Liver (tissue), 9 donors: ENCODE results near the gene MCF2L. TPM values are rescaled to one million over a fixed set of nuclear protein-coding genes. Genes with fewer than 3 reads are reported as not detected.

Source experiments
- DNase-seq: peaks from one replicate; pipeline ENCODE4 v3.0.0-alpha.2; 2017; ENCODE audit warnings: low spot score
- H3K27ac ChIP-seq, 2 donors: one replicate each; pipeline ENCODE4 v1.7.0; 2013; ENCODE audit warnings: inconsistent platforms in 2 of 2, low read length in 2 of 2, control low read depth in 1 of 2, low read depth in 1 of 2, mild to moderate bottlenecking in 1 of 2
- H3K27me3 ChIP-seq, 4 donors: one replicate each; pipeline versions ENCODE4 v1.6.1 to v1.7.0; 2013; ENCODE audit warnings: low read length in 3 of 4, inconsistent platforms in 1 of 4, mild to moderate bottlenecking in 1 of 4, moderate library complexity in 1 of 4; ENCODE audit not compliant: control insufficient read depth in 4 of 4, insufficient read depth in 4 of 4
- H3K36me3 ChIP-seq, 4 donors: one replicate each; pipeline versions ENCODE4 v1.6.1 to v1.7.0; 2013; ENCODE audit warnings: low read length in 3 of 4, mild to moderate bottlenecking in 3 of 4, low read depth in 1 of 4, moderate library complexity in 1 of 4; ENCODE audit not compliant: control insufficient read depth in 4 of 4, insufficient read depth in 3 of 4
- H3K4me1 ChIP-seq, 4 donors: one replicate each; pipeline versions ENCODE4 v1.6.1 to v1.7.0; 2013; ENCODE audit warnings: low read length in 3 of 4, mild to moderate bottlenecking in 3 of 4, moderate library complexity in 1 of 4; ENCODE audit not compliant: control insufficient read depth in 4 of 4, insufficient read depth in 4 of 4
- H3K4me3 ChIP-seq, 3 donors: one replicate each; pipeline versions ENCODE4 v1.6.1 to v1.7.0; 2013; ENCODE audit warnings: low read length in 3 of 3, control low read depth in 1 of 3, low read depth in 1 of 3, mild to moderate bottlenecking in 1 of 3
- H3K9ac ChIP-seq, 2 donors: one replicate each; pipeline ENCODE4 v1.7.0; 2013; ENCODE audit warnings: low read length in 2 of 2, mild to moderate bottlenecking in 2 of 2, moderate library complexity in 2 of 2, control low read depth in 1 of 2, low read depth in 1 of 2
- H3K9me3 ChIP-seq, 4 donors: one replicate each; pipeline versions ENCODE4 v1.6.1 to v1.7.0; 2013; ENCODE audit warnings: low read length in 3 of 4; ENCODE audit not compliant: control insufficient read depth in 4 of 4
- EGR1 ChIP-seq, 2 donors: IDR thresholded peaks; 2 replicates each; pipeline ENCODE4 v1.6.1; 2016 to 2018; ENCODE audit warnings: antibody characterized with exemption in 2 of 2, low read depth in 2 of 2
- FOXA1 ChIP-seq: IDR thresholded peaks from 2 replicates; pipeline ENCODE4 v1.6.1; 2016; ENCODE audit warnings: antibody characterized with exemption
- GABPA ChIP-seq, 2 donors: IDR thresholded peaks in 1 of 2; conservative IDR thresholded peaks in 1 of 2; 2 replicates each; pipeline ENCODE4 v1.6.1; 2016; ENCODE audit warnings: antibody characterized with exemption in 2 of 2, mild to moderate bottlenecking in 1 of 2, moderate library complexity in 1 of 2
- HNF4A ChIP-seq, 2 donors: conservative IDR thresholded peaks; 2 replicates each; pipeline ENCODE4 v1.6.1; 2016; ENCODE audit warnings: antibody characterized with exemption in 2 of 2, mild to moderate bottlenecking in 2 of 2
- HNF4G ChIP-seq: IDR thresholded peaks from 2 replicates; pipeline ENCODE4 v1.6.1; 2016; ENCODE audit warnings: antibody characterized with exemption
- NR2F2 ChIP-seq: IDR thresholded peaks from 2 replicates; pipeline ENCODE4 v1.6.1; 2016; ENCODE audit warnings: antibody characterized with exemption
- REST ChIP-seq: IDR thresholded peaks from 2 replicates; pipeline ENCODE4 v1.6.1; 2016; ENCODE audit warnings: antibody characterized with exemption, mild to moderate bottlenecking
- SP1 ChIP-seq: IDR thresholded peaks from 2 replicates; pipeline ENCODE4 v1.6.1; 2018; ENCODE audit warnings: antibody characterized with exemption, mild to moderate bottlenecking
- TAF1 ChIP-seq: conservative IDR thresholded peaks from 2 replicates; pipeline ENCODE4 v1.6.1; 2016; ENCODE audit warnings: antibody characterized with exemption, mild to moderate bottlenecking
- YY1 ChIP-seq: IDR thresholded peaks from 2 replicates; pipeline ENCODE4 v1.6.1; 2016; ENCODE audit warnings: antibody characterized with exemption, mild to moderate bottlenecking
- WGBS: extraction: QIAGEN DNeasy Blood & Tissue Kit; methylation state at CpG from one replicate; pipeline ENCODE4 v1.1.7; 2013; 5-methylcytosine and 5-hydroxymethylcytosine counted together
- polyA plus RNA-seq, 2 donors: library from polyadenylated mRNA; stranded (reverse) in 1 of 2; unstranded in 1 of 2; fragments of 200-250 nt in 1 of 2; fragments of >200 nt in 1 of 2; fragmentation: Nextera tagmentation in 1 of 2; extraction: Ambion mirVana in 1 of 2; gene quantifications; one replicate each; pipeline versions ENCODE4 v1.2.1 to v1.2.3, GENCODE V29; 2013 to 2015
- total RNA-seq, 2 donors: library from RNA; depleted of rRNA; stranded (reverse); fragments of >200 nt; gene quantifications; one replicate each; pipeline ENCODE4 v1.2.3, GENCODE V29; 2014
- TF ChIP-seq, protein P1 (sequence below): fragments of 150-350 bp; IDR thresholded peaks from 2 replicates; pipeline ENCODE4 v1.5.1; 2017; ENCODE audit warnings: improper control_type of control experiment, low read depth, low read length; ENCODE audit not compliant: missing input control
- TF ChIP-seq, protein P2 (sequence below): IDR thresholded peaks from 2 replicates; pipeline ENCODE4 v1.6.1; 2016; ENCODE audit warnings: antibody characterized with exemption
- donor health status: healthy.
- donor health status: healthy.
- donor health status: healthy.
- donor health status: healthy.
- donor health status: healthy.

MCF2L gene
- total and polyA plus RNA-seq, 4 donors = 2.9 to 12.8 (median 7.1) TPM

DNA sequence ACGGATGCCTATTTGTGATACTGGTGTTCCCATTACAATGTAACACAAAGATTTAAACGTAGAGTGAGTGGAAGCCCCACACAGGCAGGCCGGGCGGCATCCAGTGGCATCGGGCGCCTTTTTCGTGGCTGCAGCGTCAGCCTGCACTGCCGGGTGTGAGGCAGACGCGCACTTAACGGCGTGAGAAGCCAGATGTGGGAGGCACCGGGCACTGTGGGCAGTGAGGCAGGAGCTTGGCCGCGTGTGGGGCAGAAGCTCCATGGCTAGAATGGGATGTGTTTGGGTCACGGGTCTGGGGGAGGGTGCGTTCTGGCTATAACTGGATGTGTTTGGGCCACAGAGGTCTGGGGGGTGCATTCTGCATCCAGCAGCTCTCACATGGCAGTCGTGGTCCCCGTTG, 73.4 kb downstream of the MCF2L start:
- Histone ChIP-seq H3K4me3 (no peak overlapping the region), H3K9ac (no peak overlapping the region), H3K36me3 (peaks cover 0 to 14% (median 3%) of the 10 kb centered on the region in 4 donors), H3K4me1 (no peaks in the 10 kb centered on the region), H3K27me3 (no peaks in the 10 kb centered on the region), H3K27ac (no peak overlapping the region), H3K9me3 (no peaks in the 10 kb centered on the region)
- DNase-seq = no peak
- TF ChIP-seq NR2F2 (no peak), GABPA (IDR thresholded peaks at IDR 0.05 in 1 of 2, conservative IDR thresholded peaks at IDR 0.05 in 1 of 2) (no peak), SP1 (no peak), HNF4G (no peak), YY1 (no peak), FOXA1 (no peak), REST (no peak), TAF1 (no peak)
- TF ChIP-seq, protein P1, sequence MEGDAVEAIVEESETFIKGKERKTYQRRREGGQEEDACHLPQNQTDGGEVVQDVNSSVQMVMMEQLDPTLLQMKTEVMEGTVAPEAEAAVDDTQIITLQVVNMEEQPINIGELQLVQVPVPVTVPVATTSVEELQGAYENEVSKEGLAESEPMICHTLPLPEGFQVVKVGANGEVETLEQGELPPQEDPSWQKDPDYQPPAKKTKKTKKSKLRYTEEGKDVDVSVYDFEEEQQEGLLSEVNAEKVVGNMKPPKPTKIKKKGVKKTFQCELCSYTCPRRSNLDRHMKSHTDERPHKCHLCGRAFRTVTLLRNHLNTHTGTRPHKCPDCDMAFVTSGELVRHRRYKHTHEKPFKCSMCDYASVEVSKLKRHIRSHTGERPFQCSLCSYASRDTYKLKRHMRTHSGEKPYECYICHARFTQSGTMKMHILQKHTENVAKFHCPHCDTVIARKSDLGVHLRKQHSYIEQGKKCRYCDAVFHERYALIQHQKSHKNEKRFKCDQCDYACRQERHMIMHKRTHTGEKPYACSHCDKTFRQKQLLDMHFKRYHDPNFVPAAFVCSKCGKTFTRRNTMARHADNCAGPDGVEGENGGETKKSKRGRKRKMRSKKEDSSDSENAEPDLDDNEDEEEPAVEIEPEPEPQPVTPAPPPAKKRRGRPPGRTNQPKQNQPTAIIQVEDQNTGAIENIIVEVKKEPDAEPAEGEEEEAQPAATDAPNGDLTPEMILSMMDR = no peak
- TF ChIP-seq, protein P2, sequence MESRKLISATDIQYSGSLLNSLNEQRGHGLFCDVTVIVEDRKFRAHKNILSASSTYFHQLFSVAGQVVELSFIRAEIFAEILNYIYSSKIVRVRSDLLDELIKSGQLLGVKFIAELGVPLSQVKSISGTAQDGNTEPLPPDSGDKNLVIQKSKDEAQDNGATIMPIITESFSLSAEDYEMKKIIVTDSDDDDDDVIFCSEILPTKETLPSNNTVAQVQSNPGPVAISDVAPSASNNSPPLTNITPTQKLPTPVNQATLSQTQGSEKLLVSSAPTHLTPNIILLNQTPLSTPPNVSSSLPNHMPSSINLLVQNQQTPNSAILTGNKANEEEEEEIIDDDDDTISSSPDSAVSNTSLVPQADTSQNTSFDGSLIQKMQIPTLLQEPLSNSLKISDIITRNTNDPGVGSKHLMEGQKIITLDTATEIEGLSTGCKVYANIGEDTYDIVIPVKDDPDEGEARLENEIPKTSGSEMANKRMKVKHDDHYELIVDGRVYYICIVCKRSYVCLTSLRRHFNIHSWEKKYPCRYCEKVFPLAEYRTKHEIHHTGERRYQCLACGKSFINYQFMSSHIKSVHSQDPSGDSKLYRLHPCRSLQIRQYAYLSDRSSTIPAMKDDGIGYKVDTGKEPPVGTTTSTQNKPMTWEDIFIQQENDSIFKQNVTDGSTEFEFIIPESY = no peak
- 95% methylated on average over 20 of the region's 20 CpGs for WGBS

DNA sequence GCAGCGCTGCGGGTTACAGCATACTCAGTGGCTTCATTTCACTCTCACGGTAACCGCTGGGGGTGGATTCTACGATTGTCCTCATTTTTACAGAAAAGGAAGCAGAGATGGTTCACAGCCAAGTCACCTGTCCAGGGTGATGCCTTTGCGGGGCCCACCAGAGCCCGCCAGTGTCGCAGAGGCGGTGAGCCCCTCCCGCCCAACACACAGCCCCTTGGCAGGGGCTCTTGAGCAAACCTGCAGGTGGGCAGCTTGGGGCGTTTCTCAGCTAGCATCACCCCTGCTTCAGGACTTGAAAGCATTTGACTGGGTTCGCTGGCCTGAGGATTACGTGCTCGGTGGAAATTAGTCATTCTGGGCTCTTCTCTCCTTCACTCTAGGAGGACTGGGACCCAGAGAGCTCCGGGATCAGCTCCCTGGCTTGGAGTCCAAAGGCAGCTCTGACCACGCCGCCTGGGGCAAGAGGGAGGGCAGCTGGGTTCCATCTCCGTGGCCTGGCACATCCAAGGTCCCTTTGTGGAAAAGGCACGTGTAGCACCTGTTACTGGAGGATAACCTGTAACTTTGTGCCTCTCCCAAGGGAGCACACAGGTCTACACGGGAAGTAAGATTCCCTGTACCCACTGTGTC, 74.1 kb downstream of the MCF2L start:
- Histone ChIP-seq H3K9ac (no peak overlapping the region), H3K4me3 (no peak overlapping the region), H3K27ac (no peak overlapping the region), H3K9me3 (no peaks in the 10 kb centered on the region), H3K27me3 (no peaks in the 10 kb centered on the region), H3K36me3 (peaks cover 0 to 14% (median 3%) of the 10 kb centered on the region in 4 donors), H3K4me1 (no peaks in the 10 kb centered on the region)
- 93% methylated on average over 20 of the region's 20 CpGs for WGBS
- no peak for DNase-seq
- TF ChIP-seq EGR1 (IDR thresholded peaks at IDR 0.05; ENCODE audit: low read depth in 2 of 2) (no peak), TAF1 (no peak), HNF4G (no peak), NR2F2 (no peak), SP1 (no peak), HNF4A (conservative IDR thresholded peaks at IDR 0.05) (no peak), FOXA1 (no peak)
